Stimulated activated CD4-positive, alpha-beta T cell treated with anti-CD3 and anti-CD28 coated beads, Interleukin-2, amount 100 ng/mL, for 24 hours (primary cell): ENCODE results near the gene LRRC74A.

Experiments used
- DNase-seq, 2 donors: peaks; one replicate each; pipeline ENCODE4 v3.0.0-alpha.2; 2020

LRRC74A gene

GRCh38 chr14:76856769-76857168 is 30.6 kb downstream of the LRRC74A start:
- no peak for DNase-seq

- no peak for DNase-seq
Measured at GRCh38 chr14:76861574-76862255, 35.5 kb downstream of the LRRC74A start.

- DNase-seq: no peak
Measured at GRCh38 chr14:76862546-76863282, 36.5 kb downstream of the LRRC74A start.

- no peak for DNase-seq
Measured at GRCh38 chr14:76863724-76864407, 37.7 kb downstream of the LRRC74A start.

GRCh38 chr14:76866456-76866855 is 40.2 kb downstream of the LRRC74A start:
- no peak for DNase-seq

- peak; percentile 29 to 49 for DNase-seq
Measured at GRCh38 chr14:76867516-76868453, 41.6 kb downstream of the LRRC74A start.

- no peak for DNase-seq
Measured at GRCh38 chr14:76868454-76869170, 42.4 kb downstream of the LRRC74A start.

- DNase-seq: peak in 1 of 2 donors; percentile 8
Measured at GRCh38 chr14:76870166-76870565, 44.0 kb downstream of the LRRC74A start.

- peak; percentile 68 to 76 for DNase-seq
Measured at GRCh38 chr14:76872796-76873432, 46.7 kb downstream of the LRRC74A start.

GRCh38 chr14:76874734-76875133 is 48.5 kb downstream of the LRRC74A start:
- no peak for DNase-seq

GRCh38 chr14:76876076-76876475 is 49.9 kb downstream of the LRRC74A start:
- DNase-seq: peak; percentile 56 to 57

- DNase-seq: no peak
Measured at GRCh38 chr14:76877871-76878270, 51.7 kb downstream of the LRRC74A start.

- no peak for DNase-seq
Measured at GRCh38 chr14:76880449-76880848, 54.2 kb downstream of the LRRC74A start.

- DNase-seq: no peak
Measured at GRCh38 chr14:76881348-76881747, 55.1 kb downstream of the LRRC74A start.

- no peak for DNase-seq
Measured at GRCh38 chr14:76882651-76883050, 56.4 kb downstream of the LRRC74A start.

GRCh38 chr14:76883447-76883846 is 57.2 kb downstream of the LRRC74A start:
- DNase-seq: no peak

- DNase-seq: no peak
Measured at GRCh38 chr14:76884394-76884793, 58.2 kb downstream of the LRRC74A start.

- DNase-seq: no peak
Measured at GRCh38 chr14:76884853-76885276, 58.7 kb downstream of the LRRC74A start.

GRCh38 chr14:76887191-76887590 is 61.0 kb downstream of the LRRC74A start:
- DNase-seq: no peak

- DNase-seq: no peak
Measured at GRCh38 chr14:76891391-76891790, 65.2 kb downstream of the LRRC74A start.

- no peak for DNase-seq
Measured at GRCh38 chr14:76894308-76894707, 68.1 kb downstream of the LRRC74A start.
